Measurements from ENCODE around the gene GMEB2. TPM values are rescaled to one million over a fixed set of nuclear protein-coding genes. Genes with fewer than 3 reads are reported as not detected.
"Not testable (repeated sequence)": the region's sequence is repeated elsewhere in the genome, so short reads cannot be mapped to it uniquely, and the experiment has no call there.

GMEB2 gene
- total RNA-seq, 1 donor: 10.8 TPM

DNA sequence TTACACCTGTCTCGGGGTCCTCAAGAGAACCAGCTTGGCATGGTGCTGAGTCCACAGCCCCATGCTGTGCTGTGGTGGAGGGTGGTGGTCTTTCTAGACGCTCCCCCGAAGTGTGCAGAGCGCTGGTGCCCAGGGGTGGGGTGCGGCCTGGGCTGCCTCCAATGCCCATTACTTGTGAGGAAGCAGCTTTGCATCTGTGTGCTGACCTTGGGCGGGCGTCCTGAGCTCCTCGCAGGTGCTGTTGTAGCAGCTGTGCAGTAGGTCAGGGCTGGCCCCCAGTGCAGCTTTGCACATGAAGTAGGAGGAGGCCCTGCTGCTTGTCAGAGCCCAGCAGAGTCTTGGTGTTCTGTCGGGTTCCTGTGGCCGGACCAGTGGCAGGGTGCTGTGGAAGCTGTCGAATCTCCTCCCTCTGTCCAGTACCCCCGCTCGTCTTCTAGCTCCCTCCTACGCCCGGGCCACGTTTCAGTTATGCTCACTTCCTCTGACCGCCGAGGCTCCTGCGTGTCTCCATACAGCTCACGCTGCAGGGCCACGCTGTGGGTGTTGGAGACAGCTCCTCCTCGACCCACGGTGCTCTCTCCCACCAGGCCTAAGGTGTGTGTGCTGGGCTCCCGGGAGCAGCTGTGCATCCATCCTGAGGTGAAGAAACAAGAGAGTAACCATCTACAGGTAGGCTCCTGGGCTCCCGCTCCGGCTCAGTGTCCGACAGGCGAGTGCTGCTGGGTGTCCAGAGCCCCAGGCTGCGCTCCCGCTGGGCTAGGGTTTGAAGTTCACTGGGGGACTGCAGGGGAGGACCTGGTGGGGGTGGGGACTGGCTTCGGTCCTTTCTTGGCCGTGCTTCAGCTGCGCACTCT is 35.3 kb upstream of the GMEB2 start:
- TF ChIP-seq, protein P1, sequence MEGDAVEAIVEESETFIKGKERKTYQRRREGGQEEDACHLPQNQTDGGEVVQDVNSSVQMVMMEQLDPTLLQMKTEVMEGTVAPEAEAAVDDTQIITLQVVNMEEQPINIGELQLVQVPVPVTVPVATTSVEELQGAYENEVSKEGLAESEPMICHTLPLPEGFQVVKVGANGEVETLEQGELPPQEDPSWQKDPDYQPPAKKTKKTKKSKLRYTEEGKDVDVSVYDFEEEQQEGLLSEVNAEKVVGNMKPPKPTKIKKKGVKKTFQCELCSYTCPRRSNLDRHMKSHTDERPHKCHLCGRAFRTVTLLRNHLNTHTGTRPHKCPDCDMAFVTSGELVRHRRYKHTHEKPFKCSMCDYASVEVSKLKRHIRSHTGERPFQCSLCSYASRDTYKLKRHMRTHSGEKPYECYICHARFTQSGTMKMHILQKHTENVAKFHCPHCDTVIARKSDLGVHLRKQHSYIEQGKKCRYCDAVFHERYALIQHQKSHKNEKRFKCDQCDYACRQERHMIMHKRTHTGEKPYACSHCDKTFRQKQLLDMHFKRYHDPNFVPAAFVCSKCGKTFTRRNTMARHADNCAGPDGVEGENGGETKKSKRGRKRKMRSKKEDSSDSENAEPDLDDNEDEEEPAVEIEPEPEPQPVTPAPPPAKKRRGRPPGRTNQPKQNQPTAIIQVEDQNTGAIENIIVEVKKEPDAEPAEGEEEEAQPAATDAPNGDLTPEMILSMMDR (IDR thresholded peaks at IDR 0.05; ENCODE audit: insufficient read depth, low read depth, low read length): no peak
- no peak overlapping the region for H3K4me3 ChIP-seq (ENCODE audit: low read depth, low read length)
- no peak for DNase-seq (ENCODE audit: low read depth)

DNA sequence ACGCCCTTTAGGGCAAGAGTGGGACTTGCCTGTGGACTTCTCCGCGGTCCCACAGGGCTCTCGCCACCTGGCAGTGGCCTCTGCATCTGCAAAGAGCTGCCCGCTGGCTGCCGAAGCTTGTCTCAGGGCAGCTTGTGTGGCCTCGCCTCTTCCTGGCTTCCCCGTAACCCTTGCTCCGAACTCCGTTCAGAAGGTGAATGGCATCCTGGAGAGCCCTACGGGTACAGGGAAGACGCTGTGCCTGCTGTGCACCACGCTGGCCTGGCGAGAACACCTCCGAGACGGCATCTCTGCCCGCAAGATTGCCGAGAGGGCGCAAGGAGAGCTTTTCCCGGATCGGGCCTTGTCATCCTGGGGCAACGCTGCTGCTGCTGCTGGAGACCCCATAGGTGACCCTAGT is 34.2 kb upstream of the GMEB2 start:
- TF ChIP-seq, protein P1 (IDR thresholded peaks at IDR 0.05; ENCODE audit: insufficient read depth, low read depth, low read length): no peak
- DNase-seq (ENCODE audit: low read depth): no peak
- no peak overlapping the region for H3K4me3 ChIP-seq (ENCODE audit: low read depth, low read length)

DNA sequence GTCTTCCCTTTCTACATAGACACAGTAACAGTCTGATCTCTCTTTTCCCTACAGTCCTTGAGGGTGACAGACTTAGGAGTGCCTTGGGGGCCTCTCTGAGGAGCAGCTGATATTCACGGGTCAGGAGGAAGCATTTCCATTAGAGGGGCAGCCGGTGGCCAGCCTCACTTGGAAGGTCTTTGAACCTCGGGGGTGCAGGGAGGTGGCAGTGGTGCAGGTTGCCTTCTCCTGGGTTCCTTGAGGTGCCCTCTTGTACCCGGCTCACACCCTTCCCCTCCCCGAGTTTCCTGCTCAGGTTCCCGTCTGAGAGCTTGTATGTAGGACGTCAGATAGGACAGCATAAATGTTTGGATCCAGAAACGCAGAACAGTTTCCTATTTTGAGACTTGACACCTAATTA is 33.7 kb upstream of the GMEB2 start:
- no peak overlapping the region for H3K4me3 ChIP-seq (ENCODE audit: low read depth, low read length)
- no peak for DNase-seq (ENCODE audit: low read depth)
- TF ChIP-seq, protein P1 (IDR thresholded peaks at IDR 0.05; ENCODE audit: insufficient read depth, low read depth, low read length): no peak

DNA sequence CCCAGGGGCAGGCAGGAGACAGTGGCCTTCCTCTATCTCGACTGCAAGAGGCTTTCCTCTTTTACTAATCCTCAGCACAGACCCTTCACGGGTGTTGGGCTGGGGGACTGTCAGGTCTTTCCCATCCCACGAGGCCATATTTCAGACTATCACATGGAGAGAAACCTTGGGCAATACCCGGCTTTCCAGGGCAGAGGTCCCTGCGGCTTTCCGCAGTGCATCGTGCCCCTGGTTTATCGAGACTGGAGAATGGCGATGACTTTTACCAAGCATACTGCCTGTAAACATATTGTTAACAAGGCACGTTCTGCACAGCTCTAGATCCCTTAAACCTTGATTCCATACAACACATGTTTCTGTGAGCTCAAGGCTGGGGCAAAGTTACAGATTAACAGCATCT is 33.3 kb upstream of the GMEB2 start:
- DNase-seq (ENCODE audit: low read depth); H3K4me3 ChIP-seq (ENCODE audit: low read depth, low read length): not testable (repeated sequence)

DNA sequence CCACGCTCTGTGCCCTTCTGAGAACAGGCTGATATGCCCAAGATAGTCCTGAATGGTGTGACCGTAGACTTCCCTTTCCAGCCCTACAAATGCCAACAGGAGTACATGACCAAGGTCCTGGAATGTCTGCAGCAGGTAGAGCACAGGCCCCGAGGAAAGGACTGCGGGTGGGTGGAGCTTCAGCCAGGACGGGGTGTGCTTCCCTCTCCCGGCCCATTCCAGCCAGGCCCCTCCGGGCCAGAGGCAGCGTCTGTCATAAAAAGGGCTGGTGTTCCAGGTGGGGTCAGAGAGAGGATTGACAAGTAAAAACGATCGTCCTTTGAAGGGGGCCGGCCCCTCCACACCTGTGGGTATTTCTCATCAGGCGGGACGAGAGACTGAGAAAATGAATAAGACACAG is 32.5 kb upstream of the GMEB2 start:
- TF ChIP-seq, protein P1 (IDR thresholded peaks at IDR 0.05; ENCODE audit: insufficient read depth, low read depth, low read length): no peak
- DNase-seq (ENCODE audit: low read depth): no peak
- peak overlapping the region; percentile 91 for H3K4me3 ChIP-seq (ENCODE audit: low read depth, low read length)

DNA sequence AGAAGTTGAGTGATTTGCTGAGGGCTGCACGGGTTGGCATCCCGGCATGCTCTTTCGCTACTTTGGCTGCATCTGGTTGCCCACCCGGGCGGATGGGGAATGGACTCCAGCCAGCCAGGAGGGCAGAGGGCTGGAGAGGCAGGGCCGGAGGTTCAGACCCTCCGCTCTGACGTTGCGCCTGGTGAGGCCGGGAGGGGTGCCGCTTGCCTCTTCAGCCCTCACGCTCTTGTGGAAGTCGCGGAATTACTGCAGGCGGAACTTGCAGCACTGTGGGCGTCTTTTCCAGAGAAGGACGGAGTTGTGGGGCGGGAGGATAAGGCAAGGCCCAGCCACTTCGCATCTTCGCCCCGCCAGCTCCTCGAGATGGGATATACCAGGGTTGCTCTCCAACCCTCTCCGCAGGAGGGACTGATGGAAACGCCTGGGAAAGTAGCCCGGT is 31.9 kb upstream of the GMEB2 start:
- peak overlapping the region; percentile 91 for H3K4me3 ChIP-seq (ENCODE audit: low read depth, low read length)
- TF ChIP-seq, protein P1 (IDR thresholded peaks at IDR 0.05; ENCODE audit: insufficient read depth, low read depth, low read length): no peak
- DNase-seq (ENCODE audit: low read depth): peak; percentile 59

DNA sequence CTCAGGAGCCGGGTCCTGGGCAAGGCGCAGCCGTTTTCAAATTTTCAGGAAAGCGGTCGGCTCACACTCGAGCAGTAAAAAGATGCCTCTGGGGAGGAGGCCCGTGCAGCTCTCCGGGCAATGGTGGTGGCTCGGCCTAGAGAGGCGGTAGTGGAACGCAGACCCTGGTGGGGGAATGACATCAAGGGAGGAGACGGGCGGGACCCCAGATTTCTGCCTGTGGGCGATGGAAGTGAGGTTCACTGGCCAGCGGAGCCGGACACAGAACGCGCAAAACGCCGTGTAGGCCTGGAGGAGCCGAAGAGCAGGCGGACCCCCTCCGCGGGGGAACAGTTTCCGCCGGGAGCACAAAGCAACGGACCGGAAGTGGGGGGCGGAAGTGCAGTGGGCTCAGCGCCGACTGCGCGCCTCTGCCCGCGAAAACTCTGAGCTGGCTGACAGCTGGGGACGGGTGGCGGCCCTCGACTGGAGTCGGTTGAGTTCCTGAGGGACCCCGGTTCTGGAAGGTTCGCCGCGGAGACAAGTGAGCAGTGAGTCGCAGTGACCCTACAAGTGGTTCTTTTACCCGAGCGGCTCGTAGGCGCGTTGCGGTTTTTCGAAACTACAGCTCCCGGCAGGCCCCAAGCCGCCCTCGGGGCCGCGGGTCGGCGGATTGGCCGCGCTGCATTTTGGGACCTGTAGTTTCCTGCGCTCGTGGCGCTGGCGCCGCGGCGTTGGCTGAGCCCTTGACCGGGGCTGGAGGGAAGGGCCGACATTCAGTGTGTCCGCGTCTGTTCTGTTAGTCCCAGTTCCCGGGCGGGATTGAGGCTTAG is 31.2 kb upstream of the GMEB2 start, which contains the start of gene RTEL1:
Gene RTEL1 (plus strand): TSS at position 376 of the 812 bp plus-strand sequence. CDS start 1,091 bp downstream, outside the sequence.
- TF ChIP-seq, protein P1 (IDR thresholded peaks at IDR 0.05; ENCODE audit: insufficient read depth, low read depth, low read length): no peak
- H3K4me3 ChIP-seq (ENCODE audit: low read depth, low read length): peak within 1 kb of the TSS; percentile 91
- peak; percentile 94 for DNase-seq (ENCODE audit: low read depth)
